Heart left ventricle (tissue), 16 donors: ENCODE measurements around the gene DHX38. TPM values are rescaled to one million over a fixed set of nuclear protein-coding genes. Genes with fewer than 3 reads are reported as not detected.

Experiments
- ATAC-seq, 4 donors: fragments of 200-7000 bp; cut with Tn5 transposase; one replicate each; pipeline ENCODE4 v1.9.1; 2020 to 2022; ENCODE audit warnings: moderate library complexity in 4 of 4, mild to moderate bottlenecking in 3 of 4, moderate number of reproducible peaks in 1 of 4
- DNase-seq, 5 donors: peaks; one replicate each; pipeline ENCODE4 v3.0.0-alpha.2; 2020
- H3K27ac ChIP-seq, 12 donors: fragments of 200-600 bp; sonication (generic) in 4 of 12; one replicate each; pipeline versions ENCODE4 v1.5.0 to v1.8.0; 2016 to 2022; ENCODE audit warnings: mild to moderate bottlenecking in 2 of 12
- H3K27me3 ChIP-seq, 9 donors: fragments of 200-600 bp; sonication (generic) in 2 of 9; one replicate each; pipeline versions ENCODE4 v1.5.1 to v1.8.0; 2016 to 2022; ENCODE audit warnings: mild to moderate bottlenecking in 3 of 9
- H3K36me3 ChIP-seq, 9 donors: fragments of 200-600 bp; sonication (generic) in 2 of 9; one replicate each; pipeline versions ENCODE4 v1.5.0 to v1.8.0; 2018 to 2022; ENCODE audit warnings: mild to moderate bottlenecking in 2 of 9
- H3K4me1 ChIP-seq, 12 donors: fragments of 200-600 bp; sonication (generic) in 4 of 12; one replicate each; pipeline versions ENCODE4 v1.5.0 to v1.8.0; 2016 to 2022; ENCODE audit warnings: mild to moderate bottlenecking in 3 of 12
- H3K4me3 ChIP-seq, 12 donors: fragments of 200-600 bp; sonication (generic) in 4 of 12; one replicate each; pipeline versions ENCODE4 v1.5.0 to v1.8.0; 2017 to 2022; ENCODE audit warnings: mild to moderate bottlenecking in 9 of 12, moderate library complexity in 4 of 12
- H3K9me3 ChIP-seq, 12 donors: fragments of 200-600 bp; sonication (generic) in 4 of 12; one replicate each; pipeline versions ENCODE4 v1.5.0 to v1.8.0; 2016 to 2022; ENCODE audit warnings: mild to moderate bottlenecking in 1 of 12
- CTCF ChIP-seq, 12 donors: fragments of 200-600 bp; sonication (generic) in 4 of 12; IDR thresholded peaks; one replicate each; pipeline versions ENCODE4 v1.5.0 to v1.8.0; 2018 to 2022; ENCODE audit warnings: antibody characterized with exemption in 12 of 12, mild to moderate bottlenecking in 5 of 12
- POLR2A ChIP-seq, 2 donors: fragments of 450-650 bp; IDR thresholded peaks; one replicate each; pipeline ENCODE4 v1.6.1; 2017; ENCODE audit warnings: antibody characterized with exemption in 2 of 2, mild to moderate bottlenecking in 2 of 2, moderate library complexity in 2 of 2
- WGBS, 4 donors: extraction: QIAGEN DNeasy Blood & Tissue Kit in 2 of 4; methylation state at CpG; one replicate each; pipeline versions ENCODE4 v1.1.5 to v1.1.7; 2013 to 2018; 5-methylcytosine and 5-hydroxymethylcytosine counted together
- intact Hi-C, 10 donors: fragments of 100-400 bp; cut with DNase I; formaldehyde crosslinking; loops; one replicate each; pipeline versions ENCODE4 v1.11.1 to v1.14.2; 2022
- polyA plus RNA-seq, 2 donors: library from polyadenylated mRNA; stranded (reverse); fragments of 200-250 nt; gene quantifications; one replicate each; pipeline ENCODE4 v1.2.3, GENCODE V29; 2013
- total RNA-seq, 9 donors: library from RNA; depleted of rRNA in 2 of 9; stranded (reverse); fragments of >200 nt in 2 of 9; fragmentation: NEBNext Ultra II Directional in 3 of 9; extraction: Animal tissue kit (Norgen Biotek cat#: 25700) in 3 of 9; gene quantifications; one replicate each; pipeline versions ENCODE4 v1.1.0 to v1.2.4, GENCODE V29; 2016 to 2023
- donor health status: ischemic (EF 13 %, LVEDD 7.1; RV severe dilation, severe dysfunction).
- donor health status: healthy with polysubstance abuse.
- donor health status: DM: no; HTN: yes; CAD: no.
- donor health status: DM: no; HTN: no; CAD: no.
- donor health status: ischemic (EF 25% LVEDD 6.9; RV normal size, moderate dysfunction).
- donor health status: ischemic (EF 25% LVEDD 5.7; RV mildly dilated, moderate dysfunction).
- donor health status: healthy.
- donor health status: DM: yes; HTN: yes; CAD: no.
- donor health status: ischemic (EF 35%, LVEDD 5.7; RV mildly dilated, moderate dysfunction).
- donor health status: nonischemic (EF 11% LVEDD 7.7; RV severe dilation, severe dysfunction).
- donor health status: DM: yes; HTN: yes; CAD: no.
- donor health status: PGD.
- donor health status: ischemic (EF 29% LVEDD 5.4; RV normal size, mild dysfunction).
- donor health status: nonischemic (EF 23%, LVEDD 6.1; RV moderate dilation, normal function).

DHX38 gene
- total and polyA plus RNA-seq, 11 donors = 30.6 to 66.5 (median 41.4) TPM

- intact Hi-C loops = no loop called here
- ATAC-seq (no peak), DNase-seq (no peak)
- TF ChIP-seq POLR2A (IDR thresholded peaks at IDR 0.05) (no peak), CTCF (IDR thresholded peaks at IDR 0.05) (no peak)
- no peaks in the 10 kb centered on the region for H3K36me3 ChIP-seq
- no peak overlapping the region for H3K4me3 ChIP-seq
- H3K9me3 ChIP-seq = peaks cover 0 to 11% (median 0%) of the 10 kb centered on the region in 12 donors
- no peaks in the 10 kb centered on the region for H3K27me3 ChIP-seq
- no peaks in the 10 kb centered on the region for H3K4me1 ChIP-seq
- no peak overlapping the region for H3K27ac ChIP-seq
- WGBS, 4 donors = 69 to 78% (median 74%) methylated on average over 8 of the region's 8 CpGs
Measured at GRCh38 chr16:72149676-72150464, 56.2 kb downstream of the DHX38 start.

- H3K4me3 ChIP-seq = no peak overlapping the region
- intact Hi-C loops = no loop called here
- no peaks in the 10 kb centered on the region for H3K9me3 ChIP-seq
- 40 to 50% (median 44%) methylated on average over 2 of the region's 2 CpGs for WGBS, 4 donors
- H3K27ac ChIP-seq = no peak overlapping the region
- DNase-seq (no peak), ATAC-seq (no peak)
- H3K27me3 ChIP-seq = peaks cover 0 to 9% (median 0%) of the 10 kb centered on the region in 9 donors
- no peak for TF ChIP-seq POLR2A (IDR thresholded peaks at IDR 0.05)
- TF ChIP-seq CTCF (IDR thresholded peaks at IDR 0.05) = no peak
- H3K36me3 ChIP-seq = no peaks in the 10 kb centered on the region
- H3K4me1 ChIP-seq = no peaks in the 10 kb centered on the region
Measured at GRCh38 chr16:72159386-72159785, 65.7 kb downstream of the DHX38 start.

- WGBS, 4 donors = 65 to 77% (median 72%) methylated on average over 2 of the region's 2 CpGs
- no peak overlapping the region for H3K4me3 ChIP-seq
- intact Hi-C loops = no loop called here
- H3K27me3 ChIP-seq = peaks cover 0 to 9% (median 0%) of the 10 kb centered on the region in 9 donors
- no peaks in the 10 kb centered on the region for H3K9me3 ChIP-seq
- ATAC-seq (no peak), DNase-seq (no peak)
- H3K27ac ChIP-seq = no peak overlapping the region
- TF ChIP-seq CTCF (IDR thresholded peaks at IDR 0.05) (no peak), POLR2A (IDR thresholded peaks at IDR 0.05) (no peak)
- H3K36me3 ChIP-seq = no peaks in the 10 kb centered on the region
- H3K4me1 ChIP-seq = no peaks in the 10 kb centered on the region
Measured at GRCh38 chr16:72159801-72160200, 66.2 kb downstream of the DHX38 start.

- DNase-seq = no peak
- Histone ChIP-seq H3K4me3 (no peak overlapping the region), H3K27ac (no peak overlapping the region), H3K9me3 (no peaks in the 10 kb centered on the region), H3K4me1 (no peaks in the 10 kb centered on the region), H3K36me3 (no peaks in the 10 kb centered on the region), H3K27me3 (peaks cover 0 to 12% (median 0%) of the 10 kb centered on the region in 9 donors)
- 56 to 68% (median 65%) methylated on average over 6 of the region's 6 CpGs for WGBS, 4 donors
- ATAC-seq = no peak
- TF ChIP-seq POLR2A (IDR thresholded peaks at IDR 0.05) = no peak
- TF ChIP-seq CTCF (IDR thresholded peaks at IDR 0.05) = no peak
- intact Hi-C loops = no loop called here
Measured at GRCh38 chr16:72162105-72162692, 68.6 kb downstream of the DHX38 start.
